ENCODE data around the gene PAMR1.

PAMR1 gene

GRCh38 chr11:35463331-35463751 lies 62.1 kb downstream of the PAMR1 start:
- DNase-seq, result no peak
- no peaks in the 10 kb centered on the region for H3K9me3 ChIP-seq (ENCODE audit: severe bottlenecking)
- TF ChIP-seq, protein P1, sequence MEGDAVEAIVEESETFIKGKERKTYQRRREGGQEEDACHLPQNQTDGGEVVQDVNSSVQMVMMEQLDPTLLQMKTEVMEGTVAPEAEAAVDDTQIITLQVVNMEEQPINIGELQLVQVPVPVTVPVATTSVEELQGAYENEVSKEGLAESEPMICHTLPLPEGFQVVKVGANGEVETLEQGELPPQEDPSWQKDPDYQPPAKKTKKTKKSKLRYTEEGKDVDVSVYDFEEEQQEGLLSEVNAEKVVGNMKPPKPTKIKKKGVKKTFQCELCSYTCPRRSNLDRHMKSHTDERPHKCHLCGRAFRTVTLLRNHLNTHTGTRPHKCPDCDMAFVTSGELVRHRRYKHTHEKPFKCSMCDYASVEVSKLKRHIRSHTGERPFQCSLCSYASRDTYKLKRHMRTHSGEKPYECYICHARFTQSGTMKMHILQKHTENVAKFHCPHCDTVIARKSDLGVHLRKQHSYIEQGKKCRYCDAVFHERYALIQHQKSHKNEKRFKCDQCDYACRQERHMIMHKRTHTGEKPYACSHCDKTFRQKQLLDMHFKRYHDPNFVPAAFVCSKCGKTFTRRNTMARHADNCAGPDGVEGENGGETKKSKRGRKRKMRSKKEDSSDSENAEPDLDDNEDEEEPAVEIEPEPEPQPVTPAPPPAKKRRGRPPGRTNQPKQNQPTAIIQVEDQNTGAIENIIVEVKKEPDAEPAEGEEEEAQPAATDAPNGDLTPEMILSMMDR (IDR thresholded peaks at IDR 0.05; ENCODE audit: low read depth, low read length), result no peak
- H3K36me3 ChIP-seq, result no peaks in the 10 kb centered on the region
- no peaks in the 10 kb centered on the region for H3K27me3 ChIP-seq (ENCODE audit: insufficient read depth, low read depth, severe bottlenecking)
- no peak overlapping the region for H3K4me3 ChIP-seq (ENCODE audit: low read depth, low read length)
- H3K27ac ChIP-seq, result no peak overlapping the region

- no peak for DNase-seq
- Histone ChIP-seq H3K4me3 (ENCODE audit: low read depth, low read length) (no peak overlapping the region), H3K36me3 (no peaks in the 10 kb centered on the region), H3K9me3 (ENCODE audit: severe bottlenecking) (no peaks in the 10 kb centered on the region), H3K27ac (no peak overlapping the region), H3K27me3 (ENCODE audit: insufficient read depth, low read depth, severe bottlenecking) (no peaks in the 10 kb centered on the region)
- TF ChIP-seq, protein P1 (IDR thresholded peaks at IDR 0.05; ENCODE audit: low read depth, low read length), result no peak
Observed at GRCh38 chr11:35461917-35462538, 63.4 kb downstream of the PAMR1 start.

GRCh38 chr11:35459489-35459888 lies 65.9 kb downstream of the PAMR1 start:
- TF ChIP-seq, protein P1 (IDR thresholded peaks at IDR 0.05; ENCODE audit: low read depth, low read length), result no peak
- no peak overlapping the region for H3K4me3 ChIP-seq (ENCODE audit: low read depth, low read length)
- H3K36me3 ChIP-seq, result no peaks in the 10 kb centered on the region
- DNase-seq, result no peak
- H3K27ac ChIP-seq, result no peak overlapping the region
- no peaks in the 10 kb centered on the region for H3K9me3 ChIP-seq (ENCODE audit: severe bottlenecking)
- H3K27me3 ChIP-seq (ENCODE audit: insufficient read depth, low read depth, severe bottlenecking), result no peaks in the 10 kb centered on the region

DNA sequence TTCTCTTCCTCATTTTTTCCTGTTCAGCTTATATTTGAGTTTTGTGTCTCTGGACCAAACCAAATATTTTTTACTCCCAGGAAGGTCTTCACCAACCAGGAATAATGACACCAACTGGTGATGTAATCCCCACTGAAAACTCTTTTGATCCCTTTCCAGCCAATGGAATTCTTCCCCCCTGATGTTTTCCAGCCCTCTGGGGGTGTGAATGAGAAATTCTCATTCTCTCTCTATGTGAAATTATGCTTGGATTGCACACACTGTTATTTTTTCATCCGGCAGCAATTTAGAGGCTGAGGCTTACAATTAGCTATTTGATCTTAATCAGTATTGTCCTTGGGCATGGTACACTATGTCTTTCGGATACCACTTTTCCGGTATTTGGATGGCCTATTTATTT lies 66.6 kb downstream of the PAMR1 start:
- Histone ChIP-seq H3K27me3 (ENCODE audit: insufficient read depth, low read depth, severe bottlenecking) (no peaks in the 10 kb centered on the region), H3K9me3 (ENCODE audit: severe bottlenecking) (no peaks in the 10 kb centered on the region)
- no peak for DNase-seq

GRCh38 chr11:35454362-35454761 lies 71.1 kb downstream of the PAMR1 start:
- Histone ChIP-seq H3K27me3 (ENCODE audit: insufficient read depth, low read depth, severe bottlenecking) (no peaks in the 10 kb centered on the region), H3K36me3 (no peaks in the 10 kb centered on the region), H3K27ac (no peak overlapping the region), H3K9me3 (ENCODE audit: severe bottlenecking) (no peaks in the 10 kb centered on the region), H3K4me3 (ENCODE audit: low read depth, low read length) (no peak overlapping the region)
- DNase-seq, result no peak
- TF ChIP-seq, protein P1 (IDR thresholded peaks at IDR 0.05; ENCODE audit: low read depth, low read length), result no peak

More for the DNA sequence above, 66.6 kb downstream of the PAMR1 start:
- Histone ChIP-seq H3K4me3 (ENCODE audit: low read depth, low read length) (no peak overlapping the region), H3K27ac (no peak overlapping the region), H3K36me3 (no peaks in the 10 kb centered on the region)
- TF ChIP-seq, protein P1 (IDR thresholded peaks at IDR 0.05; ENCODE audit: low read depth, low read length), result no peak
